SK-N-MC (cell line): ENCODE measurements around the gene ELAVL1.

ENCODE experiments used
- EZH2 ChIP-seq: fragments of 200-600 bp; sonication (generic); IDR thresholded peaks from one replicate; pipeline ENCODE4 v1.6.1; 2017; ENCODE audit warnings: antibody characterized with exemption
- FOXP2 ChIP-seq: optimal IDR thresholded peaks from 2 replicates; pipeline ENCODE3; 2011; ENCODE audit warnings: mild to moderate bottlenecking, moderate library complexity; ENCODE audit not compliant: insufficient read depth; ENCODE audit errors: extremely low read length, control extremely low read depth
- POLR2AphosphoS5 ChIP-seq: IDR thresholded peaks from 2 replicates; pipeline ENCODE4 v1.6.1; 2012; ENCODE audit warnings: mild to moderate bottlenecking, low read depth, low read length, borderline replicate concordance

GRCh38 chr19:7919610-7920518 lies 85.6 kb downstream of the ELAVL1 start, which contains the start of gene SNAPC2:
- TF ChIP-seq POLR2AphosphoS5 (peak; percentile 87), EZH2 (no peak), FOXP2 (peak; percentile 60)
